ENCODE results near the gene OR4N5. TPM values are rescaled to one million over a fixed set of nuclear protein-coding genes. Genes with fewer than 3 reads are reported as not detected.

The OR4N5 gene
- total RNA-seq, 1 donor from 2014 or later = not detected

DNA sequence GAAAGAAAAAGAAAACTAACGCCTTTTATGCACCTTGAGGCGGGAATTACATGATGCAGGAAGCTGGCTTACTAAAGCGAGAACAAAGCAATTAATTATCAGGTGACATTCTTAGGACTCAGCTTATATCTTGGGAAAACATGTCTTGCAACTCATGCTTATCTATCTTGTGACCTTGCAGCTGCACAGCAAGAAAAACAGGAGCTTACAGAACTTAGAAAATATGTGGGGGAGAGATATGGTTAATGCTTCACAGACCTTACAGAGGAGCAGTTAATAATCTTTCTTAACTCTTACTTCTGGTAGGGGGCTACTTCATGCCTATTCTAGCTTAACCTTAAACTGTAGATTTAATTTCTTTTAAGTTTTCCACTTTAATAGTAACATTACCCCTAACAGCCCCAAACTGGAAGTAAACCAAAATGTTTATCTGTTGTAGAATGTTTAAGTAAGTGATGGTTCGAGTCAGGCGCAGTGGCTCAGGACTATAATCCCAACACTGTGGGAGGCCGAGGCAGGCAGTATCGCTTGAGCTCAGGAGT, 38.9 kb downstream of the OR4N5 start:
- DNase-seq (ENCODE audit: low read depth) = no peak
- Histone ChIP-seq H3K27ac (ENCODE audit: low read depth, low read length) (no peak overlapping the region), H3K4me3 (ENCODE audit: insufficient read depth, low read depth, low read length) (no peak overlapping the region), H4K20me1 (ENCODE audit: insufficient read depth, low read length) (no peaks in the 10 kb centered on the region), H3K36me3 (ENCODE audit: insufficient read depth, low read length) (no peaks in the 10 kb centered on the region), H3K9ac (ENCODE audit: low read length) (no peak overlapping the region), H3K9me3 (ENCODE audit: insufficient read depth, low read depth, low read length) (no peaks in the 10 kb centered on the region), H2AFZ (ENCODE audit: low read depth, low read length) (no peak overlapping the region), H3K4me2 (ENCODE audit: low read length) (no peak overlapping the region), H3K27me3 (ENCODE audit: insufficient read depth, low read length) (no peaks in the 10 kb centered on the region), H3K79me2 (ENCODE audit: insufficient read depth, low read length) (no peaks in the 10 kb centered on the region), H3K4me1 (ENCODE audit: insufficient read depth, low read length) (no peaks in the 10 kb centered on the region)
- Mint-ChIP-seq H3K4me1 (ENCODE audit: low read depth, unreplicated experiment) (no peaks in the 10 kb centered on the region), H3K4me3 (ENCODE audit: unreplicated experiment) (no peak overlapping the region), H3K9me3 (ENCODE audit: unreplicated experiment) (peaks cover 7% of the 10 kb centered on the region), H3K36me3 (ENCODE audit: low read depth, unreplicated experiment) (no peaks in the 10 kb centered on the region), H3K27me3 (ENCODE audit: low read depth, unreplicated experiment) (no peaks in the 10 kb centered on the region), H3K27ac (ENCODE audit: unreplicated experiment) (no peak overlapping the region)
- no peak for TF ChIP-seq EZH2 (IDR thresholded peaks at IDR 0.05; ENCODE audit: insufficient read depth, low read length)
- TF ChIP-seq, protein P1, sequence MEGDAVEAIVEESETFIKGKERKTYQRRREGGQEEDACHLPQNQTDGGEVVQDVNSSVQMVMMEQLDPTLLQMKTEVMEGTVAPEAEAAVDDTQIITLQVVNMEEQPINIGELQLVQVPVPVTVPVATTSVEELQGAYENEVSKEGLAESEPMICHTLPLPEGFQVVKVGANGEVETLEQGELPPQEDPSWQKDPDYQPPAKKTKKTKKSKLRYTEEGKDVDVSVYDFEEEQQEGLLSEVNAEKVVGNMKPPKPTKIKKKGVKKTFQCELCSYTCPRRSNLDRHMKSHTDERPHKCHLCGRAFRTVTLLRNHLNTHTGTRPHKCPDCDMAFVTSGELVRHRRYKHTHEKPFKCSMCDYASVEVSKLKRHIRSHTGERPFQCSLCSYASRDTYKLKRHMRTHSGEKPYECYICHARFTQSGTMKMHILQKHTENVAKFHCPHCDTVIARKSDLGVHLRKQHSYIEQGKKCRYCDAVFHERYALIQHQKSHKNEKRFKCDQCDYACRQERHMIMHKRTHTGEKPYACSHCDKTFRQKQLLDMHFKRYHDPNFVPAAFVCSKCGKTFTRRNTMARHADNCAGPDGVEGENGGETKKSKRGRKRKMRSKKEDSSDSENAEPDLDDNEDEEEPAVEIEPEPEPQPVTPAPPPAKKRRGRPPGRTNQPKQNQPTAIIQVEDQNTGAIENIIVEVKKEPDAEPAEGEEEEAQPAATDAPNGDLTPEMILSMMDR (IDR thresholded peaks at IDR 0.05; ENCODE audit: insufficient read depth, low read depth, low read length) = no peak
- no peak for FAIRE-seq

DNA sequence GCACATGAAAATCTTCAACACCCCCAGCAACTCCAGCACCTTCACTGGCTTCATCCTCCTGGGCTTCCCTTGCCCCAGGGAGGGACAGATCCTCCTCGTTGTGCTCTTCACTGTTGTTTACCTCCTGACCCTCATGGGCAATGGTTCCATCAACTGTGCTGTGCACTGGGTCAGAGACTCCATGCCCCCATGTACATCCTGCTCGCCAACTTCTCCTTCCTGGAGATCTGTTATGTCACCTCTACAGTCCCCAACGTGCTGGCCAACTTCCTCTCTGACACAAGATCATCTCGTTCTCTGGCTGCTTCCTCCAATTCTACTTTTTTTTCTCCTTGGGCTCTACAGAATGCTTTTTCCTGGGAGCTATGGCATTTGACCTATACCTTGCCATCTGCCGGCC, 40.6 kb downstream of the OR4N5 start:
- no peak overlapping the region for H3K4me3 Mint-ChIP-seq (ENCODE audit: unreplicated experiment)
- H3K27me3 ChIP-seq (ENCODE audit: insufficient read depth, low read length) = no peaks in the 10 kb centered on the region
- FAIRE-seq (no peak), DNase-seq (ENCODE audit: low read depth) (no peak)
- no peaks in the 10 kb centered on the region for H4K20me1 ChIP-seq (ENCODE audit: insufficient read depth, low read length)
- H3K79me2 ChIP-seq (ENCODE audit: insufficient read depth, low read length) = no peaks in the 10 kb centered on the region
- TF ChIP-seq, protein P1 (IDR thresholded peaks at IDR 0.05; ENCODE audit: insufficient read depth, low read depth, low read length) = no peak
- TF ChIP-seq EZH2 (IDR thresholded peaks at IDR 0.05; ENCODE audit: insufficient read depth, low read length) = no peak
- H3K9me3 Mint-ChIP-seq (ENCODE audit: unreplicated experiment) = peaks cover 7% of the 10 kb centered on the region
- H3K9me3 ChIP-seq (ENCODE audit: insufficient read depth, low read depth, low read length) = no peaks in the 10 kb centered on the region
- H3K9ac ChIP-seq (ENCODE audit: low read length) = no peak overlapping the region
- H3K36me3 Mint-ChIP-seq (ENCODE audit: low read depth, unreplicated experiment) = no peaks in the 10 kb centered on the region
- no peak overlapping the region for H3K4me3 ChIP-seq (ENCODE audit: insufficient read depth, low read depth, low read length)
- H3K27me3 Mint-ChIP-seq (ENCODE audit: low read depth, unreplicated experiment) = no peaks in the 10 kb centered on the region
- no peaks in the 10 kb centered on the region for H3K36me3 ChIP-seq (ENCODE audit: insufficient read depth, low read length)
- no peak overlapping the region for H2AFZ ChIP-seq (ENCODE audit: low read depth, low read length)
- H3K4me1 Mint-ChIP-seq (ENCODE audit: low read depth, unreplicated experiment) = no peaks in the 10 kb centered on the region
- no peaks in the 10 kb centered on the region for H3K4me1 ChIP-seq (ENCODE audit: insufficient read depth, low read length)
- H3K4me2 ChIP-seq (ENCODE audit: low read length) = no peak overlapping the region
- H3K27ac ChIP-seq (ENCODE audit: low read depth, low read length) = no peak overlapping the region
- no peak overlapping the region for H3K27ac Mint-ChIP-seq (ENCODE audit: unreplicated experiment)

- TF ChIP-seq, protein P1 (IDR thresholded peaks at IDR 0.05; ENCODE audit: insufficient read depth, low read depth, low read length) = no peak
- no peak for TF ChIP-seq EZH2 (IDR thresholded peaks at IDR 0.05; ENCODE audit: insufficient read depth, low read length)
- DNase-seq (ENCODE audit: low read depth) (no peak), FAIRE-seq (no peak)
- H3K4me1 Mint-ChIP-seq (ENCODE audit: low read depth, unreplicated experiment) = no peaks in the 10 kb centered on the region
- Histone ChIP-seq H4K20me1 (ENCODE audit: insufficient read depth, low read length) (no peaks in the 10 kb centered on the region), H3K9ac (ENCODE audit: low read length) (no peak overlapping the region), H3K79me2 (ENCODE audit: insufficient read depth, low read length) (no peaks in the 10 kb centered on the region), H3K4me2 (ENCODE audit: low read length) (no peak overlapping the region), H3K36me3 (ENCODE audit: insufficient read depth, low read length) (no peaks in the 10 kb centered on the region), H3K4me3 (ENCODE audit: insufficient read depth, low read depth, low read length) (no peak overlapping the region), H3K27ac (ENCODE audit: low read depth, low read length) (no peak overlapping the region), H3K4me1 (ENCODE audit: insufficient read depth, low read length) (no peaks in the 10 kb centered on the region), H2AFZ (ENCODE audit: low read depth, low read length) (no peak overlapping the region), H3K27me3 (ENCODE audit: insufficient read depth, low read length) (no peaks in the 10 kb centered on the region), H3K9me3 (ENCODE audit: insufficient read depth, low read depth, low read length) (no peaks in the 10 kb centered on the region)
- H3K4me3 Mint-ChIP-seq (ENCODE audit: unreplicated experiment) = no peak overlapping the region
- no peaks in the 10 kb centered on the region for H3K36me3 Mint-ChIP-seq (ENCODE audit: low read depth, unreplicated experiment)
- no peaks in the 10 kb centered on the region for H3K27me3 Mint-ChIP-seq (ENCODE audit: low read depth, unreplicated experiment)
- peaks cover 7% of the 10 kb centered on the region for H3K9me3 Mint-ChIP-seq (ENCODE audit: unreplicated experiment)
- H3K27ac Mint-ChIP-seq (ENCODE audit: unreplicated experiment) = no peak overlapping the region
Measured at GRCh38 chr14:20179880-20180279, 41.3 kb downstream of the OR4N5 start.

All from astrocyte (in vitro differentiated cells and primary cell).